ENCODE results near the gene SIRPD.

Gene SIRPD

GRCh38 chr20:1513801-1514200 is 43.7 kb downstream of the SIRPD start:
- H3K4me1 ChIP-seq (ENCODE audit: low read length), result 0 out of 2 replicates have a peak, but pooled peaks cover 3% of the 10 kb centered on the region
- H3K27me3 ChIP-seq (ENCODE audit: low read depth, low read length), result peaks cover 62% of the 10 kb centered on the region
- no peaks in the 10 kb centered on the region for H3K36me3 ChIP-seq (replicated peaks; ENCODE audit: low read depth, low read length)
- no peaks in the 10 kb centered on the region for H3K79me2 ChIP-seq (ENCODE audit: low read length)
- H3K27ac ChIP-seq (ENCODE audit: low read length), result no peak overlapping the region
- no peak overlapping the region for H3K4me2 ChIP-seq (ENCODE audit: low read length)
- H4K20me1 ChIP-seq (ENCODE audit: insufficient read depth, low read length), result no peaks in the 10 kb centered on the region
- H3K9me3 ChIP-seq (ENCODE audit: insufficient read depth, low read length), result peaks cover 7% of the 10 kb centered on the region; the same call in 1 of the 2 replicates
- H3K9ac ChIP-seq (ENCODE audit: low read length), result no peak overlapping the region
- H3K4me3 ChIP-seq (ENCODE audit: low read length), result no peak overlapping the region
- no peak for TF ChIP-seq EZH2phosphoT487 (IDR thresholded peaks at IDR 0.05; ENCODE audit: low read depth)
- TF ChIP-seq, protein P1, sequence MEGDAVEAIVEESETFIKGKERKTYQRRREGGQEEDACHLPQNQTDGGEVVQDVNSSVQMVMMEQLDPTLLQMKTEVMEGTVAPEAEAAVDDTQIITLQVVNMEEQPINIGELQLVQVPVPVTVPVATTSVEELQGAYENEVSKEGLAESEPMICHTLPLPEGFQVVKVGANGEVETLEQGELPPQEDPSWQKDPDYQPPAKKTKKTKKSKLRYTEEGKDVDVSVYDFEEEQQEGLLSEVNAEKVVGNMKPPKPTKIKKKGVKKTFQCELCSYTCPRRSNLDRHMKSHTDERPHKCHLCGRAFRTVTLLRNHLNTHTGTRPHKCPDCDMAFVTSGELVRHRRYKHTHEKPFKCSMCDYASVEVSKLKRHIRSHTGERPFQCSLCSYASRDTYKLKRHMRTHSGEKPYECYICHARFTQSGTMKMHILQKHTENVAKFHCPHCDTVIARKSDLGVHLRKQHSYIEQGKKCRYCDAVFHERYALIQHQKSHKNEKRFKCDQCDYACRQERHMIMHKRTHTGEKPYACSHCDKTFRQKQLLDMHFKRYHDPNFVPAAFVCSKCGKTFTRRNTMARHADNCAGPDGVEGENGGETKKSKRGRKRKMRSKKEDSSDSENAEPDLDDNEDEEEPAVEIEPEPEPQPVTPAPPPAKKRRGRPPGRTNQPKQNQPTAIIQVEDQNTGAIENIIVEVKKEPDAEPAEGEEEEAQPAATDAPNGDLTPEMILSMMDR (IDR thresholded peaks at IDR 0.05; ENCODE audit: low read depth, low read length), result no peak
- H2AFZ ChIP-seq (ENCODE audit: low read depth, low read length), result no peak overlapping the region

GRCh38 chr20:1509237-1509636 is 48.3 kb downstream of the SIRPD start:
- Histone ChIP-seq H3K9me3 (ENCODE audit: insufficient read depth, low read length) (peaks cover 7% of the 10 kb centered on the region; the same call in 1 of the 2 replicates), H3K27me3 (ENCODE audit: low read depth, low read length) (peaks cover 66% of the 10 kb centered on the region), H3K27ac (ENCODE audit: low read length) (no peak overlapping the region), H3K4me3 (ENCODE audit: low read length) (no peak overlapping the region), H3K79me2 (ENCODE audit: low read length) (no peaks in the 10 kb centered on the region), H4K20me1 (ENCODE audit: insufficient read depth, low read length) (no peaks in the 10 kb centered on the region), H3K4me1 (ENCODE audit: low read length) (0 out of 2 replicates have a peak, but pooled peaks cover 3% of the 10 kb centered on the region), H3K4me2 (ENCODE audit: low read length) (no peak overlapping the region), H3K9ac (ENCODE audit: low read length) (no peak overlapping the region), H2AFZ (ENCODE audit: low read depth, low read length) (no peak overlapping the region), H3K36me3 (replicated peaks; ENCODE audit: low read depth, low read length) (no peaks in the 10 kb centered on the region)
- TF ChIP-seq, protein P1 (IDR thresholded peaks at IDR 0.05; ENCODE audit: low read depth, low read length), result peak; percentile 81
- no peak for TF ChIP-seq EZH2phosphoT487 (IDR thresholded peaks at IDR 0.05; ENCODE audit: low read depth)

GRCh38 chr20:1508574-1508973 is 48.9 kb downstream of the SIRPD start:
- Histone ChIP-seq H4K20me1 (ENCODE audit: insufficient read depth, low read length) (no peaks in the 10 kb centered on the region), H3K4me3 (ENCODE audit: low read length) (no peak overlapping the region), H3K4me1 (ENCODE audit: low read length) (peaks cover 5% of the 10 kb centered on the region; the same call in 1 of the 2 replicates), H3K27me3 (ENCODE audit: low read depth, low read length) (peaks cover 64% of the 10 kb centered on the region), H3K9ac (ENCODE audit: low read length) (no peak overlapping the region), H3K79me2 (ENCODE audit: low read length) (no peaks in the 10 kb centered on the region), H3K4me2 (ENCODE audit: low read length) (no peak overlapping the region), H3K36me3 (replicated peaks; ENCODE audit: low read depth, low read length) (no peaks in the 10 kb centered on the region), H2AFZ (ENCODE audit: low read depth, low read length) (no peak overlapping the region), H3K27ac (ENCODE audit: low read length) (no peak overlapping the region), H3K9me3 (ENCODE audit: insufficient read depth, low read length) (peaks cover 7% of the 10 kb centered on the region; the same call in 1 of the 2 replicates)
- TF ChIP-seq, protein P1 (IDR thresholded peaks at IDR 0.05; ENCODE audit: low read depth, low read length), result no peak
- TF ChIP-seq EZH2phosphoT487 (IDR thresholded peaks at IDR 0.05; ENCODE audit: low read depth), result no peak

- no peak overlapping the region for H3K27ac ChIP-seq (ENCODE audit: low read length)
- no peaks in the 10 kb centered on the region for H4K20me1 ChIP-seq (ENCODE audit: insufficient read depth, low read length)
- H3K79me2 ChIP-seq (ENCODE audit: low read length), result no peaks in the 10 kb centered on the region
- H3K4me2 ChIP-seq (ENCODE audit: low read length), result no peak overlapping the region
- no peak overlapping the region for H3K4me3 ChIP-seq (ENCODE audit: low read length)
- no peak overlapping the region for H3K9ac ChIP-seq (ENCODE audit: low read length)
- no peak overlapping the region for H2AFZ ChIP-seq (ENCODE audit: low read depth, low read length)
- TF ChIP-seq, protein P1 (IDR thresholded peaks at IDR 0.05; ENCODE audit: low read depth, low read length), result no peak
- TF ChIP-seq EZH2phosphoT487 (IDR thresholded peaks at IDR 0.05; ENCODE audit: low read depth), result no peak
- H3K4me1 ChIP-seq (ENCODE audit: low read length), result peaks cover 13% of the 10 kb centered on the region
- H3K9me3 ChIP-seq (ENCODE audit: insufficient read depth, low read length), result peaks cover 6% of the 10 kb centered on the region
- no peaks in the 10 kb centered on the region for H3K36me3 ChIP-seq (replicated peaks; ENCODE audit: low read depth, low read length)
- peaks cover 67% of the 10 kb centered on the region for H3K27me3 ChIP-seq (ENCODE audit: low read depth, low read length)
Observed at GRCh38 chr20:1507276-1507675, 50.2 kb downstream of the SIRPD start.
